Kasumi-1 (cell line): Measurements from ENCODE around the gene ZDHHC14.
"Not testable (repeated sequence)": the region's sequence is repeated elsewhere in the genome, so short reads cannot be mapped to it uniquely, and the experiment has no call there.

Experiments
- DNase-seq, 2 experiments: peaks; one replicate each; lab custom pipeline; 2025; lab: John Stamatoyannopoulos, UW

ZDHHC14 gene

DNA sequence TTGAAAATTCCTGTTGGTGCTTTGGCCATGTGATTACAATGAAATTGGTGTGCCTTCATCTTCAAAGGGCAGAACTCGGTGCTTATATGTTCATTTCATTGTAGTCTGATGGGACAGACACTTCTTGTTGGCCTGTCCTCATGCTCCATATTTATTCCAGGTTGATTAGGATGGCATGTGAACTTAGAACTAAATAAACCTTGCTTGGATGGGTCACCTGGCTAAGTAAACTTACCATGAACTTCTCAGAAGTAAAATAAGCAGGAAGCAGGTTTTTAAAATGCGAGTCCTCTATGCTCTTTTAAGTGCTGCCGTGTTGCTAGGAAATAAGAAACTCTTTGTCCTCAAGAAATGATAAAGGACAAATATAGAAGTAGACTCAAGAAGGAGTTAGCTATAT is 26.7 kb downstream of the ZDHHC14 start:
- DNase-seq, result no peak

DNA sequence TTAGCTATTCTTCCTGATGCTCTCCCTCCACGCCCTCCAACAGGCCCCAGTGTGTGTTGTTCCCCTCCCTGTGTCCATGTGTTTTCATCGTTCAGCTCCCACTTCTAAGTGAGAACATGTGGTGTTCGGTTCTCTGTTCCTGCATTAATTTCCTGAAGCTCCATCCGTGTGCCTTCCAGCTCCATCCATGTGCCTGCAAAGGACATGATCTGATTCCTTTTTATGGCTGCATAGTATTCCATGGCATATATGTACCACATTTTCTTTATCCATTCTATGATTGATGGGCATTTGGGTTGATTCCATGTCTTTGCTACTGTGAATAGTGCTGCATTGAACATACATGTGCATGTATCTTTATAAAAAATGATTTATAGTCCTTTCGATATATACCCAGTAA is 27.4 kb downstream of the ZDHHC14 start:
- not testable (repeated sequence) for DNase-seq

DNA sequence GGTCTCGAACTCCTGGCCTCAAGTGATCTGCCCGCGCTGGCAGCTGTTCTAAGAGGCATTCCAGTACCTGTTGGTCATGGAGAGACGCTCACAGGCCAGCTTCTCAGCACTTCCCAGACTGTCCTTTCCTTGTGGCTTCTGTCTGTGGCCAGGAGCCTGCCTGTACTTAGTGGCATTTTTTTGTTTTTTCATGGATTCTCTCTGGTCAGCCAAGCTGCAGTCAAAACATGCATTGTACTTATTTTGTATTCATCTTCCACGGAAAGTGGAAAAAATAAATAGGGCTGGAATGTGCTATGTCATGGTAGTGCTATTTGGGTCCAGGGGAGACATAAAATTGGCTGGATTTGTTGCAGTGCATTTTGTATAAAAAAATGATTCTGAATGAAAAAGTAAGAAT is 29.1 kb downstream of the ZDHHC14 start:
- DNase-seq, result no peak

DNA sequence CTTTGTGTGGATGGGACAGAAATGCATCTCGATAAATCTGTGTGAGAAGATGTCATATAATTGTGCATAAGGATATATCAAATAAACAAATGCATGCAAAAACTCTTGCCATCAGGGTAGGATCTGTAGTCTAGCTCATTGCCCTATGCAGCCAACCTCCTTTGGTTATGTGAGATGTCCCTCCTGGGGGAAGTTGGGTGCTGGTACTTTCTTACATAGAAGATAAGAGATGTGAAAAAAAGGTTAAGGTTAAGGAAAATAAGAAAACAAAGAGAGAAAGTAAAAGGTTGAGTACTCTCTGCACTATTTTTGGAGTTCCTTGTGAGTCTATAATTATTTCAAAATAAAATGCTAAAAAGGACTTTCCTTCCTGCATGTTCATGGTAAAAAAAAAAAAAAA is 30.4 kb downstream of the ZDHHC14 start:
- no peak for DNase-seq

GRCh38 chr6:157412791-157413190 is 31.8 kb downstream of the ZDHHC14 start:
- no peak for DNase-seq

DNA sequence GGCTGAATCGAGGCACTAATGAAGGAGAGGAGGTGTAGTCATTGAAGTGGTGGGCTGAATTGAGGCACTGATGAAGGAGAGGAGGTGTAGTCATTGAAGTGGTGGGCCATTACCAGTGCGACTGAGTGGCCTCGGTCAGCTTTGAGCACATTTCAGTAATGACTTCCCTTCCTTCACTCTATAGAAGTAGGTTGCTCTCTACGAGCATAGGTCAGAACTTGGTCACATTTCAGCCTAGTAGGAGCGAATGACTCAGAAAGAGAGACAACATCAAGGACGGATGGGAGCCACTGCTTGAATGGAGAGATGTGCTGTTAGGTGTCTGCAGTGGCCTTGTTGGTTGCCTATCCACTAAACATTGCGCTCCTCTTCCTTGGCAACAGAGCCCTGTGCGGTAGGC is 39.5 kb downstream of the ZDHHC14 start:
- DNase-seq, result no peak

DNA sequence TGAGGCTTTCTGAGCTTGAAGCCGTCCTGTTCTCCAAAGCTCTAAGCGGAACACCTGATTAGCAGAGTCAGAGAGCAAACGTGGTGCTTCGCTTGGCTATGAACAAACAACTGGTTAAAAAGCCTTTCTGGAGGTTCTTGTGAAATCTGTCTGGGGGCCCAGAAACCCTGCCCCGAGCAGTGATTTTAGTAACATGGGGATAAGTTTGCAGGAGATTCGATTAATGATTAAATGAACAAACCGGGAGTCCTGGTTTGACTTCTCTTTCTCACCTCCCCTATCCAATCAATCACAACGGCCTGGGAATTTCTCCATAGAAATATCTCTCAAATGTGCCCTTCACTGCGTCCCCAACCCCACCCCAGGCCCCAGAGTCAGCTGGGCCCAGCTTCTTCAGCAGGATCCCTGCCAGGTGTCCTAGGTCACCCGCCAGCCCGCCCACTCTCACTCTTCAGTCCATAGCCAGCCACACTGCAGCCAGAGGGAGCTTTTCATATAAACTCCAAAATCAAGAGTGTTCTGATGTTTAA is 43.6 kb downstream of the ZDHHC14 start:
- DNase-seq, result no peak

- DNase-seq, result no peak
Observed at GRCh38 chr6:157427969-157428368, 47.0 kb downstream of the ZDHHC14 start.

- no peak for DNase-seq
Observed at GRCh38 chr6:157428427-157429202, 47.6 kb downstream of the ZDHHC14 start.

DNA sequence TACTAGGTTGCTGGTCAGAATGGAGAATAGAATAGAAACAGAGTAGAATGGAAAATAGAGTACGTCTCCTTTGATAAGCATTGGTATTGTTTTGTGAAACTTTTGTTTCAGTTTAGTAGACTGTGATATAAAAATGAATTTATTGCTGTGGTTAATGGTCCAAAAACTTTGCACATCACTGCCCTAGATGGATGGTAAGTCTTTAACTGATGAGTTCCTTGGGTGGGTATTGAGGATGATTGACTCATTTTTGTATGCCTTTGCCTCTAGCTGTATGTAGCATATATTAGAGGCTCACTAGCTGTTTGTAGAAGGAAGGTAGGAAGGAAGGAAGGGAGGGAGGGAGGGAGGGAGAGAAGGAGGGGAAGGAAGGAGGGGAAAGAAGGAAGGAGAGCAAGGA is 48.3 kb downstream of the ZDHHC14 start:
- DNase-seq, result no peak

- DNase-seq, result no peak
Observed at GRCh38 chr6:157430834-157431233, 49.8 kb downstream of the ZDHHC14 start.

- no peak for DNase-seq
Observed at GRCh38 chr6:157432231-157432891, 51.4 kb downstream of the ZDHHC14 start.

DNA sequence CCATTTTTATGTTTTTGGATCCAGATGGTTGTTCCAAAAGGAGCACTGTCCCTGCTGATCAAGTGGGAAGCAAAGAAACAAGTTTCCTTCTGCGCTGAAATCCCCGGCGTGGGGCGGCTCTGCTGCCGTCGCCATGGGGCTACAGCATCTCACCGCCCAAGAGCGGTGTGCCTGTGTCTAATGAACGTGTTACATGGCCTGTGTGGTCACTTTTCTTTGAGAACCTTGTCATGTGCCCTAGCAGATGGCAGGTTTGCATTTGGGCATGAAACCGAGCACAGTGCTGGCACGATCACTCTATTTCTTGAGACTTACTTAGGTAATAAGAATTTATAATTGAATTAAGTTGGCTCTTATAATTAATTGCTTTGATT is 51.9 kb downstream of the ZDHHC14 start:
- no peak for DNase-seq

GRCh38 chr6:157433678-157434081 is 52.7 kb downstream of the ZDHHC14 start:
- no peak for DNase-seq

DNA sequence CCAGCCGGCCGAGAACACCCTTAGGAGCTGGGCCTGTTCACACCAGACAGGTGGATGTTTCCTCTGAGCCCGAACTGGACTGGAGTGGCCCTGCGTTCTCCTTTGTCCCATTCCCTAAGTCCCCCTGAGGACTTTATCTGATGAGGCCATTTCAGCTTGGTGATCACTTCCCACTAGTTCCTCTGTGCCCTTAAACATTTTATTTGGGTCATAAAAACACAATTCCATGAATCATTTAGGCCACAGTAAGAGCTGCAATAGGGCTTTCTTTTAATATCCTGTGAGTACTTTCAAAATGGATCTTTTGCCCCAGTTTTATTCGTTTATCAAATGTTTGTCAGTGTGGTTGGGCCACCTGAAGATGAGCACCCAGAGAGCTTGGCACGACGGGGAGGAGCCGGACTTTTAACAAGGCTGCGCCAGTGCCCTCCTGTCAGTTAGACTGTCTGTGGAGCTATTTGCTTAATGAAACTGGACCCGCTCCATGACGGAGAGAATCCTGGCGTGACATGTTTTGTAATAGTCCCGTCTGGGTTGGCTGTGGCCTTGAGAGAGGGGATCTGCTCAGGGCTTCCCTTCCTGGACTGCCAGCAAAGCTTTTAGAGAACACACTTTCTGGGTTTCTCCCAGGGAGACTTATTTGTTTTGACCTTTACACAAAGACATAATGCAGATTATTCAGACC is 53.5 kb downstream of the ZDHHC14 start:
- DNase-seq, result no peak

- DNase-seq, result no peak
Observed at GRCh38 chr6:157436219-157436943, 55.4 kb downstream of the ZDHHC14 start.

- no peak for DNase-seq
Observed at GRCh38 chr6:157436944-157437336, 56.0 kb downstream of the ZDHHC14 start.

DNA sequence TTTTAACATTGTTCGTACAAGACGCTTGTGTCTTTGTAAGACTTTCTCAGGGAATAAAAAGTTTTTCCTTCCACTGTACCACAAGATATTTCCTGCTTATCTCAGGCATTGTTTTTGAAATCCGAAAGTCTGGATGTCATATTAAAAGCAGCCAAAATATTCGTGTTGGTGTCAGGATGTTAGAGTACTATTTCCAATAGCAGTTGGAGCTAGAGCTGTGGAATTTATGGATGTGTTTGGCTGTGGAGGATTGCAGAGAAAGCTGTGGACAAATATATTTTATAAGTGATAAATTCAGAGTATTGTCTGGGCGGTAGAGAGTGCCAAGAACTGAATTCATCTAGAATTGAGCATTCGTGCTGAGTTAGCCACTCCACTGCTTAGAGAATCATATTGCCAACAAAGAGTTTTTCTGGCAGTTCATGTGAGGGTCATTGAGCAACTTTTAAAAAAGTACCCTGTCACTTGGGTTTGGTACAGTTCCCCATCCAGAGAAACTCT is 57.7 kb downstream of the ZDHHC14 start:
- no peak for DNase-seq

GRCh38 chr6:157440171-157440570 is 59.2 kb downstream of the ZDHHC14 start:
- DNase-seq, result no peak

DNA sequence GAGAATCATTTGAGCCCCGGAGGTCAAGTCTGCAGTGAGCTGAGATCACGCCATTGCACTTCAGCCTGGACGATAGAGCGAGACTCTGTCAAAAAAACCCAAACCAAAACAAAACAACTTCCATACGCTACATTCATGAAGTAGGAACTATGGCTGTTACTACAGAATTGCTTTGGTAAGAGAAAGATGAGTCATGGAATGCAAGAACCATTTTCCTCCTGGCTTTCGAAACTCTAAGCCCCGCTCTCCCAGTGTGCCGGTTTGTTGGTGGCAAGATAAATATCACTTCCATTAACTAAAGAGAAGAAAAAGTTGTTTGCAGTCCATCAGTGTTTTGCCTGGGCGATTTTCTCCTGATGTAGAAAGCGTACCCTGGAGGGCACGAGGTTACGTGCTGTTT is 61.3 kb downstream of the ZDHHC14 start:
- DNase-seq, result no peak

DNA sequence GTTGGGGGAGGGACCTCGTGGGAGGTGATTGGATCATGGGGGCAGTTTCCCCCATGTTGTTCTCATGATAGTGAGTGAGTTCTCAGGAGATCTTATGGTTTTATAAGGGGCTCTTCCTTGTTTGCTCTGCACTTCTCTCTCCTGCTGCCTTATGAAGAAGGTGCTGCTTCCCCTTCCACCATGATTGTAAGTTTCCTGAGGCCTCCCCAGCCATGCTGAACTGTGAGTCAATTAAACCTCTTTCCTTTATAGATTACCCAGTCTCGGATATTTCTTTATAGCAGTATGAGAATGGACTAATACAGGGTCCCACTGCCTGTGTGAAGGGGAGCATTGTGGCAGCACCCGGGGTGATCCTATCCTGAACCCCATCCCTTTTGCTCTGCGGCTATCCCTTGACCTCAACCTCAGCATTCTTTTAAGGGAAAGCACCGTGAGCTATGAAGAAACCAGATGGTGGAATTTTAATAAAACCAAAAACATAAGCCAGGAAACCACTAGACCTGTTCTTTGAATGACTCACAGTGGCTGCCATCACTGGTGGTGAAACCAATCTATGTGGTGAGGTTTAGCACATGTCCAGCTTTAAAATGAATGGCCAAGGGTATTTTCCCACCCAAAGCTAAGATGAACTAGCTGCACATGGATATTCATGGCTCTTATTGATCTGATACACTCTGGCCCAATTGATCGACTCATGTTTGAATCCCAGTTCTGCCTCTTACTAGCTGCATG is 62.2 kb downstream of the ZDHHC14 start:
- no peak for DNase-seq
